Omental fat pad (tissue), 4 donors: ENCODE measurements around the gene COL23A1. TPM values are rescaled to one million over a fixed set of nuclear protein-coding genes. Genes with fewer than 3 reads are reported as not detected.

Experiments
- ATAC-seq: fragments of 150-250 bp; one replicate; pipeline ENCODE4 v1.9.1; 2016; ENCODE audit warnings: mild to moderate bottlenecking, moderate library complexity; ENCODE audit not compliant: low FRiP score
- DNase-seq: peaks from one replicate; pipeline ENCODE4 v3.0.0-alpha.2; 2019; ENCODE audit warnings: low spot score
- CTCF ChIP-seq, 3 donors: fragments of 450-650 bp; IDR thresholded peaks; one replicate each; pipeline ENCODE4 v1.5.1; 2016 to 2017; ENCODE audit warnings: antibody characterized with exemption in 3 of 3, mild to moderate bottlenecking in 3 of 3, moderate library complexity in 2 of 3
- total RNA-seq, 4 donors: library from RNA; depleted of rRNA; stranded (reverse); fragments of >200 nt; gene quantifications; one replicate each; pipeline ENCODE4 v1.1.0, GENCODE V29; 2016

COL23A1 gene
- total RNA-seq, 4 donors from 2014 or later = 0.12 to 1.0 (median 0.49) TPM

- DNase-seq = no peak
- TF ChIP-seq CTCF (IDR thresholded peaks at IDR 0.05) = no peak
- no peak for ATAC-seq
Observed at GRCh38 chr5:178387061-178387855, 202.9 kb downstream of the COL23A1 start.

- no peak for TF ChIP-seq CTCF (IDR thresholded peaks at IDR 0.05)
- no peak for ATAC-seq
- no peak for DNase-seq
Observed at GRCh38 chr5:178386336-178386931, 203.8 kb downstream of the COL23A1 start.

- no peak for DNase-seq
- no peak for TF ChIP-seq CTCF (IDR thresholded peaks at IDR 0.05)
- ATAC-seq = no peak
Observed at GRCh38 chr5:178385496-178385890, 204.7 kb downstream of the COL23A1 start.

GRCh38 chr5:178384816-178385495 lies 205.2 kb downstream of the COL23A1 start:
- no peak for ATAC-seq
- DNase-seq = no peak
- no peak for TF ChIP-seq CTCF (IDR thresholded peaks at IDR 0.05)

- DNase-seq (no peak), ATAC-seq (no peak)
- TF ChIP-seq CTCF (IDR thresholded peaks at IDR 0.05) = no peak
Observed at GRCh38 chr5:178383919-178384815, 206.0 kb downstream of the COL23A1 start.

GRCh38 chr5:178383301-178383918 lies 206.8 kb downstream of the COL23A1 start:
- no peak for TF ChIP-seq CTCF (IDR thresholded peaks at IDR 0.05)
- ATAC-seq = no peak
- DNase-seq = no peak
